Measurements from ENCODE around the gene RNU2-1.
"Not testable (repeated sequence)": the region's sequence is repeated elsewhere in the genome, so short reads cannot be mapped to it uniquely, and the experiment has no call there.

GRCh38 chr17:43233263-43233662 lies 514 bp downstream of the RNU2-1 start:
- TF ChIP-seq EZH2 (IDR thresholded peaks at IDR 0.05); POLR2AphosphoS5 (IDR thresholded peaks at IDR 0.05; ENCODE audit: borderline replicate concordance, low read depth, low read length): not testable (repeated sequence)

Measured in SK-N-MC (cell line).